Adipose tissue (tissue), 3 donors: ENCODE measurements around the gene NMD3. TPM values are rescaled to one million over a fixed set of nuclear protein-coding genes. Genes with fewer than 3 reads are reported as not detected.

ENCODE experiments used
- H3K27ac ChIP-seq: one replicate; pipeline ENCODE4 v1.5.1; 2013; ENCODE audit warnings: low read depth, low read length
- WGBS, 3 donors: extraction: QIAGEN DNeasy Blood & Tissue Kit; methylation state at CpG; one replicate each; pipeline ENCODE4 v1.1.7; 2013; 5-methylcytosine and 5-hydroxymethylcytosine counted together
- polyA plus RNA-seq, 3 donors: library from polyadenylated mRNA; stranded (reverse); fragments of 200-250 nt; gene quantifications; one replicate each; pipeline ENCODE4 v1.2.3, GENCODE V29; 2013
- donor health status: healthy with polysubstance abuse.
- donor health status: Bipolar disorder and iron deficiency.
- donor health status: healthy.

The NMD3 gene
- polyA plus RNA-seq, 3 donors, result 26.8 to 37.0 (median 31.3) TPM

DNA sequence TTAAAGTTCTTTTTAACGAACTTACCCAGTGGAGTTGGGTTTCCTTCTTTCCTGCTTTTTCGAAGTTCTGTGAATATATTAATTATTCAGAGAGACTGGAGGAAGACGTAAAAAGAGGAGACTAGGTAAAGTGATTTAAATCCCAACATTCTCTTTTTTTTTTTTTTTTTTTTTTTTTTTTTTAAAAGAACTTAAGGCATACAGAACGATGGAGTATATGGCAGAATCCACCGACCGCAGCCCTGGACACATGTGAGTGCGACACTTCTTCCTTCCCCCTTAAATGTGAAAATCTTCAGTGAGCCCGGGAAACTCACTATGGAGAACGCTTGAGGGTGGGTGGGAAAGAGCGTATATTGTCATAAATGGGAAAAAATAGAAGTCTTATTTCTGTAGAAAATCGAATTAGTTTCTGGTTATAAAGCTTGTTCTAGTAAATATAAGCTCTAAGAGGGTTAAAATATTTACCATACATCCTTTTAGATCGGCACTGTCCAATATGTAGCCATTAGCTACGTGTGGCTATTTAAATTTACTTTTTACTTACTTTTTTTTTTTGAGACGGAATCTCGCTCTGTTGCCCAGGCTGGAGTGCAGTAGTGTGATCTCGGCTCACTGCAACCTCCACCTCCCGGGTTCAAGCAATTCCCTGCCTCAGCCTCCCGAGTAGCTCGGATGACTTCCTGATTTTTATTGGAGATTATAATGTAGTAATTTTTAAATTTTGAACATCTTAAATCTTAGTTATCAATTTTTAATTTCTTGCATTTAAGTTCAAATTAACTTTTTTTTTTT lies 892 bp downstream of the NMD3 start:
- H3K27ac ChIP-seq, result no peak overlapping the region
- whole genome bisulfite sequencing, 3 donors, result 5 to 15% (median 10%) methylated on average over 19 of the region's 19 CpGs

DNA sequence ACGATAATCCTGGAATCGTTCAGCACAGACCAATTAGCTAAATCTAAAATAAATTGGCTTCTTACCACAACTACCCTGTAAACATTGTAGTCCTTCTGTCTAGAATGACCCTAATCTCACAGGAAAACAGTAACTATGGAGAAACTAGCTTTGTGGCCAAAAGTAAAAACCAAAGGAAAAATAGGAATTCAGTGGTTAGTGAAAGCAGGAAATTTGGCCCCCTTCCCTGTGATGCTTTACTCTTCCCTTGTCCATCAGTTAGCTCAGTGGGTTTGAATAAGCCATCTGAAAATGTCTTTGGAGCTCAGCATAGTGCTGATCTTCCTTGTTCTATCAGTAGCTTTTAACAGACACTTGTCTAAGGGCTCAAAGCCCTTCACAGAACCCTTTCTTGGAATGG lies 1.6 kb downstream of the NMD3 start:
- H3K27ac ChIP-seq, result no peak overlapping the region
- WGBS, 3 donors, result 12 to 45% (median 19%) methylated on average over 2 of the region's 2 CpGs

DNA sequence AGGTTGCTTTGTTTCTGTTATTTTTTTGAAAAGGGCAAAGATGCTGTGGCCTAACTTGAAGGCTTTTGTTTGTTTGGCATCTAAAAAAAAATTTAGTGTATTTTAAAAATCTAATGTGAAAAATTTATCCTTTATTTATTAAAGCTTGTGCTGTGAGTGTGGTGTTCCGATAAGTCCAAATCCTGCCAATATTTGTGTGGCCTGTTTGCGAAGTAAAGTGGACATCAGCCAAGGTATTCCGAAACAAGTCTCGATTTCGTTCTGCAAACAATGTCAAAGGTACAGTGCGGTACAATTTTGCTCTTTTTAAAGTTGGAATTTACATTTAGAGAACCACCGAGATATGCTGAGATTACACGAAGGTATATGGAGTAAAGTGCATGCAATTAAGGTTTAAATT lies 3.7 kb downstream of the NMD3 start:
- no peak overlapping the region for H3K27ac ChIP-seq
- WGBS, 3 donors, result 40 to 93% (median 86%) methylated on average over 8 of the region's 8 CpGs

DNA sequence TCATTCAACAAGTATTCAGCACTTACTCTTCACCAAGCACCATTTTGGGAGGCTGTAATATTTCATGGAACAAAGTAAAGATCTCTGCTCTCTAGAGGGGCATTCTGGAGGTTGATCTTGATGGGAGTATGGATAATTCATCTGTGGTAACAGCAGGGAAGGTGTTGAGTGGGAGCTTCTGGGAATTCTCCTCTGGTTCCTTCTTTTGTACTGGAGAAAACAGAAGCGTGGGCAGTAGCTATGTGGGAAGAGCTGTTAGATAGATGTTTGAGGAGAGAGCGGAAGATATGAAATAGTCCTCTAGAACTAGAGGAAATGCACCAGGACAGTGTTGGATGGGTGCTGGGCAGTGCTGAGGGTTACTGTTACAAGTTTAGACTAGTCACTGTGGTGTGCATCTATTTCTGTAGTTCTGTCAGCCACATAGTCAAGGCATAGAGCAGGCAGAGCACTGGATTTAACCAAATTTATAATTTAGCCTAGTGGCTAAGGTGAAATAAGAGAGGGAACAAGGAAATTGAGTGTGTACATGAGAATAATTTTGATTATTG lies 9.6 kb downstream of the NMD3 start:
- 94 to 100% (median 97%) methylated on average over 2 of the region's 2 CpGs for WGBS, 3 donors
- H3K27ac ChIP-seq, result no peak overlapping the region

GRCh38 chr3:161231861-161232260 lies 10.8 kb downstream of the NMD3 start:
- no peak overlapping the region for H3K27ac ChIP-seq
- WGBS, 3 donors, result 89 to 98% (median 94%) methylated on average over 2 of the region's 2 CpGs

DNA sequence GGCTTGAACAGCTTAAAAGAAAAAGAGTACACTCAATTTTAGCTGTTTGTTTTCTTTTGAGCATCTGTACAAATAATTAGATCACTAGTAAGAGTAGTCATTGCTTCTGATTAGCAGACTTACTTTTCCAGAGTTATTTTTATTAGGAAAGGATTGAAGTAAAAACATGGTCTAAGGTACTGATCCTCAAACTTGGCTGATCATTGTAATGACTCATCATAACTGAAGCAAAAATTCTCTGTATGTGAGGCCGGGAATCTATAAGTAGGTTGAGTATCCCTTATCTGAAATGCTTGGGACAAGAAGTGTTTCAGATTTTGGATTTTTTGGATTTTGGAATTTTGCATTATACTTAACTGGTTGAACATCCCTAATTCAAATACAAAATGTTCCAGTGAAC lies 12.4 kb downstream of the NMD3 start:
- no peak overlapping the region for H3K27ac ChIP-seq
- 90 to 98% (median 95%) methylated on average over 1 of the region's 1 CpG for WGBS, 3 donors

GRCh38 chr3:161236240-161236639 lies 15.1 kb downstream of the NMD3 start:
- 93 to 97% (median 96%) methylated on average over 2 of the region's 2 CpGs for WGBS, 3 donors
- no peak overlapping the region for H3K27ac ChIP-seq

- 51 to 83% (median 70%) methylated on average over 2 of the region's 2 CpGs for WGBS, 3 donors
- H3K27ac ChIP-seq, result no peak overlapping the region
These were observed 18.6 kb downstream of the NMD3 start for GRCh38 chr3:161239700-161240099.

GRCh38 chr3:161244538-161244937 lies 23.4 kb downstream of the NMD3 start:
- H3K27ac ChIP-seq, result no peak overlapping the region
- 81 to 94% (median 85%) methylated on average over 2 of the region's 2 CpGs for WGBS, 3 donors

GRCh38 chr3:161247049-161247448 lies 25.9 kb downstream of the NMD3 start:
- no peak overlapping the region for H3K27ac ChIP-seq

DNA sequence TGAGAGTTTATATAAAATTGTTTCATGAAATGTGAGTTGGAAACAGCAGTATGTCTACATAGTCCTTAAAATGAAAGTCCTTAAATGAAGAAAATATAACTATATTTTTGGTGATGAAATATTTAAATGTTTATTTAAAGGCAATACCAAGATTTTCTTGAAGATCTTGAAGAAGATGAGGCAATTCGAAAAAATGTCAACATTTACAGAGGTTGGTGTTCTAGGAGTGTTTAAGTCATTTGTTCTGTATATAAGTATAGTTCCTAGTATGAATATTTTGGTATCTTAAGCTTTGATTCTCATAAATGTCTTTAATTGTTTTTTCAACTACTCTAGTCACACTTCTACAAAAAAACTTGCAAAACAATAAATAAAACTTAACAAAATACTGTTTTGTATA lies 29.0 kb downstream of the NMD3 start:
- no peak overlapping the region for H3K27ac ChIP-seq
- WGBS, 3 donors, result 77 to 98% (median 97%) methylated on average over 1 of the region's 1 CpG

GRCh38 chr3:161251716-161252115 lies 30.6 kb downstream of the NMD3 start:
- 90 to 94% (median 93%) methylated on average over 2 of the region's 2 CpGs for WGBS, 3 donors
- no peak overlapping the region for H3K27ac ChIP-seq

DNA sequence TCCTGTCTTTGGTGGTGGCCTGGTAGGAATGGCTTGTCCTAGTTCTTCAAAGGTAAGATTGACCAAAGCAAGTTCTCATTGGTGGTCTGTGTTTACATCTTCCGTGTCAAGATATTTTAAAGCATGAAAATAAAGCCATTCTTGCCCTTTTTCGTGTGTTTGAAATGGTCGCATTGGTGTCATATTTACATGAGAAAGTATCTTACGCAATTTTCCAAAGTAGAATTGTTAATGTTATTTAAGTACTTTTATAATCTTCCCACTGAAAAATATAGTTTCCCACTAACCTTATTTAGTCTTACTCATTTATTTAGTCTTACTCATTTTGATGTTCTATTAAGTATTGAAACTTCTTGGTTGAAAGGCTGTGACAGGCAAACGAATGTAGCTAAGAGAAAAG lies 31.0 kb downstream of the NMD3 start:
- 95 to 98% (median 98%) methylated on average over 5 of the region's 5 CpGs for WGBS, 3 donors
- no peak overlapping the region for H3K27ac ChIP-seq

GRCh38 chr3:161253711-161254110 lies 32.6 kb downstream of the NMD3 start:
- H3K27ac ChIP-seq, result no peak overlapping the region
- 42 to 62% (median 62%) methylated on average over 1 of the region's 1 CpG for WGBS, 3 donors

GRCh38 chr3:161254861-161255260 lies 33.8 kb downstream of the NMD3 start:
- 36 to 76% (median 75%) methylated on average over 1 of the region's 1 CpG for WGBS, 3 donors

GRCh38 chr3:161263057-161263456 lies 41.9 kb downstream of the NMD3 start:
- no peak overlapping the region for H3K27ac ChIP-seq
- WGBS, 3 donors, result 58 to 90% (median 67%) methylated on average over 3 of the region's 3 CpGs

More at GRCh38 chr3:161254861-161255260, 33.8 kb downstream of the NMD3 start:
- no peak overlapping the region for H3K27ac ChIP-seq

- 50 to 81% (median 76%) methylated on average over 1 of the region's 1 CpG for whole genome bisulfite sequencing, 3 donors
These were observed 43.7 kb downstream of the NMD3 start for GRCh38 chr3:161264852-161265251.

DNA sequence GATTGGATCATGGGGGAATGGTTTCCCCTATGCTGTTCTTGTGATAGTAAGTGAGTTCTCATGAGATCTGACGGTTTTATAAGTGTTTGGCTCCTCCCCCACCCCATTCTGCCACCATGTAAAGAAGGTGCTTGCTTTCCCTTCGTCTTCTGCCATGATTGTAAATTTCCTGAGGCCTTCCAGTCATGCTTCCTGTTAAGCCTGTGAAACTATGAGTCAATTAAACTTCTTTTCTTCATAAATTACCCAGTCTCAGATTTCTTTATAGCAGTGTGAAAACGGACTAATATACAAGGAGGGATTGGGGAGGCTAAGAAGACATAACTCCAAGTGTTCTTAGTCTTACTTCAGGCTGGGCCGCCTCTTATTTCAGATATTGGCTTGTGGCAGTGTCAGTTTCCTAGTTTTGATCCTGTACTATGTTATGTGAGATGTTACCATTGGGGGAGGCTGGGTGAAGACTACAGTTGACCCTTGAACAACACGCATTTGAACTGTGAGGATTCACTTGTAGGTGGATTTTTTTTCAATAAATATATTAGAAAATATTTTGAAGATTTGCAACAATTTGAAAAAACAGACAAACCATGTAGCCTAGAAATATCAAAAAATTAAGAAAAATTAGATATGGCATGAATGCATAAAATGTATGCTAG lies 44.9 kb downstream of the NMD3 start:
- no peak overlapping the region for H3K27ac ChIP-seq
- WGBS, 3 donors, result 91 to 98% (median 92%) methylated on average over 5 of the region's 5 CpGs

More at GRCh38 chr3:161264852-161265251, 43.7 kb downstream of the NMD3 start:
- H3K27ac ChIP-seq, result no peak overlapping the region

DNA sequence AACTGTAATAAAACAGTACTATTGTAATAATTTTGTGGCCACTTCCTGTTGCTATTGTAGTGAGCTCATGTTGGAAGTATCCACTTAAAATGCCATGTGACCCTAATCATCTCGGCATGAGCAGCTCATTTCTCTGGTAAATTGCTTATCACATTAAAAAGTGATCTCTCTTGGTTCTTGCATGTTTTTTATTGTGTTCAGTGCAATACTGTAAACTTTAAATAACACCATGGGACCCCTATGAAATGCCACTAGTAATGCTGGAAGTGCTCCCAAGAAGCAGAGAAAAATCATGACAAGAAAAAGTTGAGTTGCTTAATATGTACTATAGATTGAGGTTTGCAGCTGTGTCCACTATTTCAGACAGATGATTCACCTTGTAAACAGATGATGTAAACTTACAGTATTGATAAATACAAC lies 45.6 kb downstream of the NMD3 start:
- H3K27ac ChIP-seq, result no peak overlapping the region
- WGBS, 3 donors, result 21 to 45% (median 23%) methylated on average over 1 of the region's 1 CpG

GRCh38 chr3:161267646-161268045 lies 46.5 kb downstream of the NMD3 start:
- 72 to 76% (median 74%) methylated on average over 3 of the region's 3 CpGs for WGBS, 3 donors
- no peak overlapping the region for H3K27ac ChIP-seq
